HG03469 (cell line): Measurements from ENCODE around the gene SPOCK1.
"Not testable (repeated sequence)": the region's sequence is repeated elsewhere in the genome, so short reads cannot be mapped to it uniquely, and the experiment has no call there.

Source experiments
- ATAC-seq: cut with Tn5 transposase; IDR thresholded peaks from one replicate; pipeline ENCODE4 v1.9.1; 2021; ENCODE audit warnings: mild to moderate bottlenecking, moderate library complexity, moderate number of reproducible peaks; ENCODE audit not compliant: unreplicated experiment

Gene SPOCK1

GRCh38 chr5:137398751-137399150, 100.4 kb downstream of the SPOCK1 start:
- no peak for ATAC-seq

DNA sequence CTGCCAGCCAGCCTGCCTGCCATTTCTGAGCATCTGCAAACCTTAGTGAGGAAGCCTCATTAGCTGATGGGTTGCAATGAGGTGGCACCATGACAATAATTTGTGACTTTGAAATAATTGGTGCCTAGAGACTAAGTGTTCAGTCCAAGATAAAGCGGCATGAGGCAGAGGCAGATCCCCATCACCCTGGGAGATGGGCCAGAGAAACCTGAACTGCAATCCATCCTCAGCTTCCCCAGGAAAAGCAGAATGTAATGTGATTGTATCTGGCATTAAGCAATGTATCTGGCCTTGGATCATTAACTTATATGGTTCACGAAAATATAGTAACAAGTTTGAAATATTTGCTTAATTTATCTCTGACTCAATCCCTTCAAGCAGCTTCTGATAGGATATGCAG, 101.0 kb downstream of the SPOCK1 start:
- ATAC-seq = no peak

DNA sequence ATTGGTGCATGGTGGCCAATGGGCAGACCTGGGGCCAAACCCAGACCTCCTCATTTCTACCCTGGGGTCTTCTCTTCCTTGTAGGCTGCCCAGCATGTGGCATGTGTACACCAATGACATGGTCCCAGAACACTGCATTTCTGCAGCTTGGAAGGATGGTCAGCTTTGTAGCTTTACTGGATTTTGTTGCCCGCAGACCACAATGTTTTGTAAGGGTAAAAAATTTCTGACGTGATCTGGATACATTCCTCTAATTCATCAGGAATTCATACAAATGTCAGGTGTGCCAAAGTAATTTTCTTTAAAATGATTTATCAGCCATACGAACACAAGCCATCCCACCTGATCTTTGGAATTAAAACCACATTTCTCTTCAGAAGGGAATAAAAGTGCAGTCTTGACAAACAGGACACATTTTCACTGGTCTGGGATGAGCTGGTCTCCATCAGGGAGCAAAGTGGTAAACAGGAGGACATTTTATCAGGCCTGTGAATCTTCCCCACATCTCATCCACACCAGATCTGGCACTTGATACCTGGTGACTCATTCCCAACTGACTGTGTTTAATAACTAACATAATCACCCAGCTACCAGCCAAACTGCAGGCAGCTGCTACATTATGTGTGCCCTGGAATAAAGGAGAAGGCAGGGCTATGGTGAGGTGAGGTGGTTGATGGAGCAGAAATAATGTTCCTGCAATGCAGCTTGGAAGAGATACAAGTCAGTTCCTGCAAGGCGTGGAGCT, 103.9 kb downstream of the SPOCK1 start:
- no peak for ATAC-seq

GRCh38 chr5:137394380-137394779, 104.7 kb downstream of the SPOCK1 start:
- ATAC-seq = no peak

GRCh38 chr5:137393196-137393993, 105.7 kb downstream of the SPOCK1 start:
- ATAC-seq = no peak

- ATAC-seq = no peak
Observed at GRCh38 chr5:137392261-137392660, 106.9 kb downstream of the SPOCK1 start.

DNA sequence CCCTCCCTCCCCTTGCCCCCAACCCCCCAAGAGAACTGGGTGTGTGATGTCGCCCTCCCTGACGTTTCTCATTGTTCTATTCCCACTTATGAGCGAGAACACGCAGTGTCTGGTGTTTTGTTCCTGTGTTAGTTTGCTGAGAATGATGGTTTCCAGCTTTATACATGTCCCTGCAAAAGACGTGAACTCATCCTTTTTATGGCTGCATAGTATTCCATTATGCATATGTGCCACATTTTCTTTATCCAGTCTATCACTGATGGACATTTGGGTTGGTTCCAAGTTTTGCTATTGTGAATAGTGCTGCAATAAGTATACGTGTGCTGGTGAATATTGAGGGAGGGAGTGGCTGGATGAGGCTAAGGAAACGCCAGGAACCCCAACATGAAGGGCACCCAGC, 108.1 kb downstream of the SPOCK1 start:
- ATAC-seq = not testable (repeated sequence)

DNA sequence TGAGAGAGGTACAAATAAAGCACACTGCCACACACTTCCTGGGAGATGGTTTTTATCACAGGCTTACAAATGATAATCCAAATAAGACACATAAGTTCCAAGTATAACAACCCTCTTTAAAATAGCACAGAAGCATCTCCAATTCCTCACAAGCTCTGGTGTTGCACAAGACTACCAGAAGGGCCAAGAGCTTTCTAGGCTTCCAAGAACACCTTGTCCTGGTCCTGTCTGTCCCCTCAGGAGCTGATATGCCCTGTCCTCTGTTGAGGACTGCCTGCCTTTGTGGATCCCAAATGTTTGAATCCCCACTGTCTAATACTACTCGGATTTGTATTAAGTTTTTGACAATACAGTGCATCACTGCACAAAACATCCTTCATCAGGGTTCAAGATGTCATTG, 110.1 kb downstream of the SPOCK1 start:
- no peak for ATAC-seq

- ATAC-seq = no peak
Observed at GRCh38 chr5:137385064-137385463, 114.1 kb downstream of the SPOCK1 start.

DNA sequence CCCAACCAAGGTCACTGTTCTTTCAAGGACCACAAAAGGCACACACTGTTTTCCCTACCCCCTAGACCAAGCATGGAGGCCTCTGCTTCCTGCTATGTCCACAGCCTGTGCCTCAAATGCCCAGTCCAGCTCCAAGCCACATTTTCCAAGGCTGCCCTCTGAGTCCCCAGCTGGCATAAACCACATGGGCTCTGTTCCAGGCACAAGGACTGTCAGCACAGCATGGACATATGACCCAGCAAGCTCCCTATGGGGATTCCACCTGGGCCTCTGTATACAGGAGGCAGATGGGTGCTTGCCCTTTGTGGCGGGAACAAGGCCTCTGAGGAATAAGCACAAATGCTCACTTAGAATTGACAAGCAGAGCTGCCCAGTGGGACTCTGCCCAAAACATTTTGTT, 115.2 kb downstream of the SPOCK1 start:
- no peak for ATAC-seq

DNA sequence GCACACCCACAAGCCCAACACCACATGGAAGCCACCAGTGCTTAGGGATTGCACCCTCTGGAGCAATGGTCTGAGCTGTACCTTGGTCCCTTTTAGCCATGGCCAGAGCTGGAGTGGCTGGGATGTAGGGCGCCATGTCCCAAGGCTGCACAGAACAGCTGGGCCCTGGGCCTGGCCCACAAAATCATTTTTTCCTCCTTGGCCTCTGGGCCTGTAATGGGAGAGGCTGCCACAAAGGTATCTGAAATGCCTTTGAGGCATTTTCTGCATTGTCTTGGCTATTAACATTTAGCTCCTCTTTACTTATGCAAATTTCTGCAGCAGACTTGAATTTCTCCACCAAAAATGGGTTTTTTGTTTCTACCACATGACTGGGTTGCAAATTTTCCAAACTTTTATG, 117.6 kb downstream of the SPOCK1 start:
- no peak for ATAC-seq

DNA sequence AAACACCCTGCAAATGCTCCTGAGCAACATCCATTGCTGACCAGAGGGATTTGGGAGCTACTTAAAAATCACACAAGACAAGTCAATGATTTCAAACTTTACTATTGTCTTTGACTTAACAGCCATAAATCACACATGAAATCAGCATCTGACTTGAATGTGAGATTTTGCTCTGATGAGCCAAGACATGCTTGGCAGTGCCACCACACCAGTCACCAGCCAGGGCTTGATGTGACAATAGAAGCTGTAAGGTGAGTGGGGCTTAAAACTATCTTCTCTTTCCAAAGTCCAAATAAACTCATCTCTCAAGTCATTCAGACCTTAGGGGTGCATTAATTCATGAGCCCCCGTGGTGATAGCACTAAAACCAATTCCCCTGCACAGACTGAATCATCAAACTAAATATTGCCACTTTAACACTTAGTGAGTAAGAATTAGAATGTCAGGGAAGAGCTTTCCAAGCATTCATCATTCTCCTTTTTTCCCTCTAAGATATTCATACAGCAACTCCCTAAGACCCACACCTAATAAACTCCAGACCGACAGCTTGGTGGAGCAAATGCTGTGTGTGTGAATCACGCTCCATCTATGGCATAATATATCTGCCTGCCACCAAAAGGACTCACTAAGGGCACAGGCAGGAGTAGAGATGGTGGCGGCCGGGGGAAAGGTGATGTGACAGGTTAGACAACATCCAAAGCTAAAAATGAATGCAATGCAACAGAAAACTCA, 119.4 kb downstream of the SPOCK1 start:
- ATAC-seq = no peak

DNA sequence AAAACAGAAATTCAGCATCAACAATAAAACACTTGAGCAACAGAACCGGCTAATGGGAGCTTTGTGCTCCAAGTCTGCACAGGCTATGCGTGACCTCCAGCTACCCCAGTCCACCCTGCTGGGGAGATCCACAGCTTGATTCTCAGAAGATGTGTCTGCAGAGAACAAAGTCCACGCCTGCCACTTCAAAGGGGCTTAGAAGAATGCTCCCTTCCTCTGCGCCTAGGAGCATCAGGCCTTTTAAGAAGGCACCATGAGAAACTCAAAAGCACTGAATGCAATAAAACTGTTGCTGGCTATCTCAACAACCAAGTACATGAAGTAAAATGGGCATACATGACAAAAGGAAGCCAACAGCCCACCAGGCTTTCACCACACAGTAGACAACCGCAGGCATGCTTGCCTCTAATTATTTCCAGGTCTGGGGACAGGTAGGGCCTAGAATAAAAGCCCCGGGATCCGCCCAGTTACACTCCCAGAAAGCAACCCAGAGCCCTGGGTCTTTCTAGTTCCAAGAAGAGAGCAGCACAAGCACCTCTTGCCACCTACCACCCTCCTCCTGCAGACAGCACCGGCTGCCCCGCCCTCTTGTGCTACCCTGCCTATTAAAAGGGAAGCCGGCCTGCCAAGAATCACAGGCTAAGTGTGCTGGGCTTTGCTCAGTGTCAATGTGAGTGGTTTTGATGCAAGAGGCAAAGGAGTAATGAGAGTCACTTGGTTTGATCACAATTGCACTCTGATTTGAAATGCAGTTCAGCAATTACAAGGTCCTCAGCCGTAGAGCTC, 123.2 kb downstream of the SPOCK1 start:
- ATAC-seq = no peak

DNA sequence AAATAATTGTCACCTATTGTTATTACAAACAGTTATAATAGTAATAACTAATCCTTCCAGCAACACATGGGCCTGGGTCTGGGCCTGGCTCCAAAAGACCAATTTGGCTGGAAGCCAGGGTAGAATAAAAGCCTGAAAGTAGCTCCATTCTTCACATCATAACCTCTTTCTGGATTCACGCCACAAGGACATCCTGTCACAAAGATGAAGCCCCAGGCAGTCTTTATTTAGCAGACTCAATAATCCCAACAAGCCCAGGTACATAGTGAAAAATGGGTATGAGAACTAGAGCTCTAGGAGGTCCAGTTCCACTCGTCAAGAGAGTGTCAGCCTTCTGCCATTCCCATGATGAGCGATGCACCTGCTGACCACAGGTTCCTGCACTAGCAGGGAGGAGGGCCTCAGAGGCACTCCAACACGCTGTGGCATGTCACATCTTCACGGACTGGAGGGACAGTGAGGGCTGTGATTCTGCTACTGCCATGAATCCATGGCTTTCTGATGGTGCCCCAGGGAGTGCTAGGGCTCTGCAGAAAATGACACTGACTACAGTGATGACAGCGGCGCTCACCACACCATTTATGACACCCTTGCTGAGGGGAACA, 124.9 kb downstream of the SPOCK1 start:
- no peak for ATAC-seq

GRCh38 chr5:137372773-137373160, 126.4 kb downstream of the SPOCK1 start:
- ATAC-seq = no peak

GRCh38 chr5:137372016-137372772, 126.9 kb downstream of the SPOCK1 start:
- ATAC-seq = no peak

DNA sequence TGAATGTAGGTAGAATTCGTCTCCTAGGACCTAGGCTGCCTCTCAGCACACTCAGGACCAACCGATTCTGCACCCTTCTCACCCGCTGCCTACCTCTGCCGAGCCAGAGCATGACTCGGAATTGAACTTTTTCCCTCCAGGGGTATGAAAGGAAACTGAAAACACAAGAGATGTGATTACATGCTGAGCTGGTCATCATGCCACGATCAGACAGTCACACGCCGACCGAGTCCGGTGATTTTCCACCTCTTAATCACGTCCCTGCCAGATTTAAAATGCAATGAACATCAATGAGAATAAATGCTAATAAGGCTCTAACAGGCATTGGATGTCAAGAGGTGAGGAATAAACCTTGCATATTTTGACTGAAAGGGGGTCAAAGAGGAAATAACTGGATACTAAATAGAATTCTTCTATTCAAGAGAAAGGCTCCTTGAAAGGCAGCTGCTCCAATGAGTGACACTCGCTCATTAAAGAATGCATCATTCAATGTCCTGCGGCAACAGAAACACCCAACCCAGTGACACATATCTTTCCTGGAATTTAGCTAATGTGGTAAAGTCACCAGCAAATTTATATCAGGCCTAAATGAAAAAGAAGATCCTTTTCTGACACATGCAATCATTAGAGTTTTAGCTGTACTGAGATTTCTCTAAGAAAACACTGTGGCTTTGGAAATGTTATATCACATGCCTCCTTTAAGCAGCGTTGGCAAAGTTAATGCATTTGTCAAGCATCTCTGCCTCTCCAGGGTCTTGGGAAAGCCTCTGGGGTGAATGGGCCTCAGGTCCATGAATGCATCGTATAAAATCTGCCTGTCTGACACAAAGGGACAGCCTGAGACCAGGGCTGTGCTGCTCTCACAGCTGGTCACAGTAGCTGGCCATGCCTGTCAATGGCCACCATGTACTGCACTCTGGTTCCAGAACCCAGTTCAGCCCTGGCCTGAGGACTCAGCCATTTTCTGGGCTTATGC, 128.7 kb downstream of the SPOCK1 start:
- ATAC-seq = no peak

GRCh38 chr5:137368651-137369050, 130.5 kb downstream of the SPOCK1 start:
- no peak for ATAC-seq

- ATAC-seq = no peak
Observed at GRCh38 chr5:137367951-137368350, 131.2 kb downstream of the SPOCK1 start.
